NB4 (cell line): Measurements from ENCODE around the gene FAIM2.

Source experiments
- DNase-seq: peaks from one replicate; pipeline ENCODE4 v3.0.0; 2010; ENCODE audit warnings: low read depth
- H3K4me3 ChIP-seq: one replicate; pipeline ENCODE4 v1.5.1; 2011; ENCODE audit warnings: mild to moderate bottlenecking, low read depth, low read length, moderate library complexity
- CTCF ChIP-seq: IDR thresholded peaks from one replicate; pipeline ENCODE4 v1.5.1; 2012; ENCODE audit warnings: low read depth, low read length
- MAX ChIP-seq: IDR thresholded peaks from 2 replicates; pipeline ENCODE4 v1.6.1; 2011; ENCODE audit warnings: low read depth, low read length
- MYC ChIP-seq: IDR thresholded peaks from 2 replicates; pipeline ENCODE4 v1.6.1; 2011; ENCODE audit warnings: low read depth, low read length
- POLR2A ChIP-seq: IDR thresholded peaks from 2 replicates; pipeline ENCODE4 v1.6.1; 2011; ENCODE audit warnings: mild to moderate bottlenecking; ENCODE audit not compliant: insufficient read length; ENCODE audit errors: extremely low read depth

FAIM2 gene

GRCh38 chr12:49846032-49846431 is 57.7 kb downstream of the FAIM2 start:
- no peak overlapping the region for H3K4me3 ChIP-seq
- no peak for DNase-seq
- TF ChIP-seq MYC (no peak), MAX (no peak), POLR2A (no peak), CTCF (no peak)

- TF ChIP-seq MAX (no peak), POLR2A (no peak), CTCF (no peak), MYC (no peak)
- peak; percentile 44 for DNase-seq
- no peak overlapping the region for H3K4me3 ChIP-seq
These were observed 59.7 kb downstream of the FAIM2 start for GRCh38 chr12:49843876-49844437.

GRCh38 chr12:49843411-49843810 is 60.3 kb downstream of the FAIM2 start:
- peak overlapping the region; percentile 65 for H3K4me3 ChIP-seq
- TF ChIP-seq MYC: no peak
- no peak for TF ChIP-seq CTCF
- TF ChIP-seq POLR2A: no peak
- TF ChIP-seq MAX: no peak
- DNase-seq: peak; percentile 32

- peak; percentile 82 for TF ChIP-seq MYC
- TF ChIP-seq POLR2A: peak; percentile 82
- peak; percentile 35; the same call in 1 of the 2 replicates for TF ChIP-seq MAX
- TF ChIP-seq CTCF: no peak
- peak within 1 kb of the TSS; percentile 65 for H3K4me3 ChIP-seq
- DNase-seq: peak; percentile 96
These were observed 61.0 kb downstream of the FAIM2 start, which contains the start of gene BCDIN3D for GRCh38 chr12:49842519-49843352. Gene BCDIN3D (minus strand): TSS chr12:49843106. CDS start chr12:49843087, 19 bp downstream.

- DNase-seq: peak; percentile 77
- H3K4me3 ChIP-seq: no peak overlapping the region
- TF ChIP-seq CTCF (peak; percentile 91), POLR2A (no peak), MYC (no peak), MAX (peak; percentile 64; the same call in 1 of the 2 replicates)
These were observed 64.6 kb downstream of the FAIM2 start for GRCh38 chr12:49838973-49839633.
